ENCODE results near the gene CRACR2A.

DNA sequence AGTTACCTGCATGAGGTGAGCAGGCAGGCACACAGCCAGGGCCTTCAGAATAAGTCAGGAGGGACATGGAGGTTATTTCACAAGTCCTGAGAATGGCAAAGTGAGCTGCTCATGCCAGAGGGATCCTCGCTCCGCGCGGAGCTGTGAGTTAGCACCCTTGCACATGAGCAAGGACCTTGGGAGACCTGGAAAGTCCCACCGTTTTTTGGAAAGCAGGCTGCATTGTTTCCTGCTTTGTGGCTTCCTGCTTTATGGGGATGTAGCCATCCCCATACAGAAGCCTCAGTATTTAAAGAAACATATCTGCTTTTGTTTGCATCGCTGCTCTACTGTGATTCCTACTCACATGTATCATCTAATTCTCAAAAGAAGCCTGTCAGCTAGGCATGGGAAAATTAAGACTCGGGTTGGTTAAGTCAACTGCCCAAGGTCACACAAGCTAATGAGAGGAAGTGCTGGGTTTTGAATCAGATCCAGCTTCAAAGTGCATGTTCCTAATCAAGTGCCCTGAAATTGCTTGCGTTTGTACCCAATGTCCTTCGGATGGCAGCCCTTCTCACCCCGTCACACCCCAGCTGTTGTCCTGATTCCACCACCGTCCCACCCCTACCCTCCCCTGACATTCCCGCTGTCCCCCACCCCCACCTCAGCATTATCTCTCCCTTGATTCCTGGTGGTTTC, 106.2 kb downstream of the CRACR2A start:
- TF ChIP-seq, protein P1, sequence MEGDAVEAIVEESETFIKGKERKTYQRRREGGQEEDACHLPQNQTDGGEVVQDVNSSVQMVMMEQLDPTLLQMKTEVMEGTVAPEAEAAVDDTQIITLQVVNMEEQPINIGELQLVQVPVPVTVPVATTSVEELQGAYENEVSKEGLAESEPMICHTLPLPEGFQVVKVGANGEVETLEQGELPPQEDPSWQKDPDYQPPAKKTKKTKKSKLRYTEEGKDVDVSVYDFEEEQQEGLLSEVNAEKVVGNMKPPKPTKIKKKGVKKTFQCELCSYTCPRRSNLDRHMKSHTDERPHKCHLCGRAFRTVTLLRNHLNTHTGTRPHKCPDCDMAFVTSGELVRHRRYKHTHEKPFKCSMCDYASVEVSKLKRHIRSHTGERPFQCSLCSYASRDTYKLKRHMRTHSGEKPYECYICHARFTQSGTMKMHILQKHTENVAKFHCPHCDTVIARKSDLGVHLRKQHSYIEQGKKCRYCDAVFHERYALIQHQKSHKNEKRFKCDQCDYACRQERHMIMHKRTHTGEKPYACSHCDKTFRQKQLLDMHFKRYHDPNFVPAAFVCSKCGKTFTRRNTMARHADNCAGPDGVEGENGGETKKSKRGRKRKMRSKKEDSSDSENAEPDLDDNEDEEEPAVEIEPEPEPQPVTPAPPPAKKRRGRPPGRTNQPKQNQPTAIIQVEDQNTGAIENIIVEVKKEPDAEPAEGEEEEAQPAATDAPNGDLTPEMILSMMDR (conservative IDR thresholded peaks at IDR 0.05; ENCODE audit: low read depth, low read length): no peak
- TF ChIP-seq EZH2 (IDR thresholded peaks at IDR 0.05; ENCODE audit: low read length, unreplicated experiment) (no peak), EZH2phosphoT487 (IDR thresholded peaks at IDR 0.05; ENCODE audit: borderline replicate concordance, low read length) (no peak)
